Uterus (tissue), 4 donors: Measurements from ENCODE around the gene OR51B2. TPM values are rescaled to one million over a fixed set of nuclear protein-coding genes. Genes with fewer than 3 reads are reported as not detected.
"Not testable (repeated sequence)": the region's sequence is repeated elsewhere in the genome, so short reads cannot be mapped to it uniquely, and the experiment has no call there.

Experiments
- DNase-seq, 2 donors: peaks; one replicate each; pipeline ENCODE4 v3.0.0-alpha.2; 2019 to 2020
- H3K27ac ChIP-seq, 2 donors: fragments of 200-600 bp; sonication (generic); 1 replicate in 1 of 2; 2 replicates in 1 of 2; pipeline ENCODE4 v1.5.1; 2016 to 2018
- H3K27me3 ChIP-seq, 2 donors: fragments of 200-600 bp; sonication (generic); one replicate each; pipeline ENCODE4 v1.5.1; 2018 to 2019; ENCODE audit warnings: control low read depth in 1 of 2
- H3K36me3 ChIP-seq, 2 donors: fragments of 200-600 bp; sonication (generic); one replicate each; pipeline ENCODE4 v1.5.1; 2019; ENCODE audit warnings: control low read depth in 1 of 2
- H3K4me1 ChIP-seq, 2 donors: fragments of 200-600 bp; sonication (generic); one replicate each; pipeline ENCODE4 v1.5.1; 2018 to 2019; ENCODE audit warnings: control low read depth in 1 of 2
- H3K4me3 ChIP-seq, 2 donors: fragments of 200-600 bp; sonication (generic); 1 replicate in 1 of 2; 2 replicates in 1 of 2; pipeline ENCODE4 v1.5.1; 2018 to 2019; ENCODE audit warnings: mild to moderate bottlenecking in 1 of 2
- H3K9me3 ChIP-seq, 2 donors: fragments of 200-600 bp; sonication (generic); one replicate each; pipeline ENCODE4 v1.5.1; 2019; ENCODE audit warnings: control low read depth in 1 of 2
- POLR2A ChIP-seq, 2 donors: fragments of 450-650 bp; IDR thresholded peaks; one replicate each; pipeline ENCODE4 v1.6.1; 2016; ENCODE audit warnings: antibody characterized with exemption in 2 of 2, mild to moderate bottlenecking in 1 of 2, moderate library complexity in 1 of 2
- intact Hi-C: fragments of 100-400 bp; cut with DNase I; formaldehyde crosslinking; loops from one replicate; pipeline ENCODE4 v1.15.1; 2023; ENCODE audit warnings: low total_unique reads
- total RNA-seq, 4 donors: library from RNA; depleted of rRNA in 3 of 4; stranded (reverse); fragments of >200 nt in 3 of 4; gene quantifications; one replicate each; pipeline versions ENCODE4 v1.1.0 to v1.2.4, GENCODE V29; 2014 to 2023
- TF ChIP-seq, protein P1 (sequence below), 4 experiments: fragments of 200-600 bp in 2 of 4; fragments of 450-650 bp in 2 of 4; sonication (generic) in 2 of 4; IDR thresholded peaks; one replicate each; pipeline ENCODE4 v1.5.1; 2016 to 2019; ENCODE audit warnings: antibody characterized with exemption in 4 of 4, mild to moderate bottlenecking in 2 of 4, moderate library complexity in 1 of 4
- donor health status: DM: yes; HTN: yes; CAD: no.

Gene OR51B2
- total RNA-seq, 4 donors from 2014 or later, result 0.82 to 1.5 TPM; not detected in 2

DNA sequence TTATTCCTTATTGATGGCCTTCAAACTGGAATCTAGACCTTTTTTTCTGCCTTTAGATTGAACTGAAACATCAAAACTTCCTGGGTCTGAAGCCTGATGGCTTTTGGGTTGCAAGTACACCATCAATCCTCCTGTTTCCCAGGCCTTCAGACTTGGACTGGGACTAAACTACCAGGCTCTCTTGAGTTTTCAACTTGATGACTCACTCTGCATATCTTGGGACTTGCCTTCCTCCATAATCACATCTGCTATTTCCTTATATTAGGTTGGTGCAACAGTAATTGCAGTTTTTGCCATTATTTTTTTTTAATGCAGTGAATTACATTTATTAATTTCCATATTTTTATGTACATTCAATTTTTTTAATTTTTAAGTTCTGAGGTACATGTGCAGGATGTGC is 12.2 kb upstream of the OR51B2 start:
- H3K9me3 ChIP-seq, result no peaks in the 10 kb centered on the region
- TF ChIP-seq POLR2A (IDR thresholded peaks at IDR 0.05), result no peak
- TF ChIP-seq, protein P1, sequence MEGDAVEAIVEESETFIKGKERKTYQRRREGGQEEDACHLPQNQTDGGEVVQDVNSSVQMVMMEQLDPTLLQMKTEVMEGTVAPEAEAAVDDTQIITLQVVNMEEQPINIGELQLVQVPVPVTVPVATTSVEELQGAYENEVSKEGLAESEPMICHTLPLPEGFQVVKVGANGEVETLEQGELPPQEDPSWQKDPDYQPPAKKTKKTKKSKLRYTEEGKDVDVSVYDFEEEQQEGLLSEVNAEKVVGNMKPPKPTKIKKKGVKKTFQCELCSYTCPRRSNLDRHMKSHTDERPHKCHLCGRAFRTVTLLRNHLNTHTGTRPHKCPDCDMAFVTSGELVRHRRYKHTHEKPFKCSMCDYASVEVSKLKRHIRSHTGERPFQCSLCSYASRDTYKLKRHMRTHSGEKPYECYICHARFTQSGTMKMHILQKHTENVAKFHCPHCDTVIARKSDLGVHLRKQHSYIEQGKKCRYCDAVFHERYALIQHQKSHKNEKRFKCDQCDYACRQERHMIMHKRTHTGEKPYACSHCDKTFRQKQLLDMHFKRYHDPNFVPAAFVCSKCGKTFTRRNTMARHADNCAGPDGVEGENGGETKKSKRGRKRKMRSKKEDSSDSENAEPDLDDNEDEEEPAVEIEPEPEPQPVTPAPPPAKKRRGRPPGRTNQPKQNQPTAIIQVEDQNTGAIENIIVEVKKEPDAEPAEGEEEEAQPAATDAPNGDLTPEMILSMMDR (IDR thresholded peaks at IDR 0.05), result no peak
- no peaks in the 10 kb centered on the region for H3K4me1 ChIP-seq
- no peaks in the 10 kb centered on the region for H3K27me3 ChIP-seq
- no peaks in the 10 kb centered on the region for H3K36me3 ChIP-seq
- H3K27ac ChIP-seq, result no peak overlapping the region
- intact Hi-C loops, result no loop called here
- DNase-seq, result no peak
- no peak overlapping the region for H3K4me3 ChIP-seq

DNA sequence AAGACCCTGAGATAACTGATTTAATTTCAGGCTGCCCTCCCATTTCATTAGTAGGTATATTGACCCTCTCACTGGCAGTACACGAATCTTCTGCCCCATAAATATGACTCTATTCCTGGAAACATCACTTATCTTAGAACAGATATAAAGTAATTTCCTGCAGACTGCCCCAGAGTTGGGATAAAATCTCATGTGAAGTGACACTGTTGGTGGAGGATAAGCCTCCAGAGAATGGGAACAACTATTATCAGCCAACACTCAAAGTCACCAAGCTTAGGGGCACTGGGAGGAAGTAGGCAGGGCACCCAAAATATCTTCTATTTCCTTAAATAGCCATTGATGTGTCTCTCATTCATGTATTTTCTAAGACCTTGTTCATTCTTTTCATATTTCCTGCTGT is 11.1 kb upstream of the OR51B2 start:
- TF ChIP-seq, protein P1 (IDR thresholded peaks at IDR 0.05), result no peak
- H3K27ac ChIP-seq, result no peak overlapping the region
- H3K9me3 ChIP-seq, result no peaks in the 10 kb centered on the region
- intact Hi-C loops, result no loop called here
- H3K27me3 ChIP-seq, result no peaks in the 10 kb centered on the region
- DNase-seq, result no peak
- H3K4me3 ChIP-seq, result no peak overlapping the region
- no peaks in the 10 kb centered on the region for H3K4me1 ChIP-seq
- H3K36me3 ChIP-seq, result no peaks in the 10 kb centered on the region

DNA sequence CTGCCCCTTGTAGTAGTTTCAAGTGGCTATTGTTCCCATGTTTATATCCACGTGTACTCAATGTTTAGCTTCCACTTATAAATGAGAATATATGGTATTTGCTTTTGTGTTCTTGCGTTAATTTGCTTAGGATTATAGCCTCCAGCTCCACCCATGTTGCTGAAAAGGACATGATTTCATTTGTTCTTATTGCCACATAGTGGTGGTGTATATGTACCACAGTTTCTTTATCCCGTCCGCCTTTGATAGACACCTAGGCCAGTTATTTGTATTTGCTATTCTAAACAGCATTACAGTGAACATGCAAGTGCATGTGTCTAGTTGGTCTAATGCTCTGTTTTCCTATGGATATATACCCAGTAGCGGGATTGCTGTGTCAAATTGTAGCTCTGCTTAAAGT is 6.8 kb downstream of the OR51B2 start:
- intact Hi-C loops, result no loop called here
- Histone ChIP-seq H3K9me3 (no peaks in the 10 kb centered on the region), H3K36me3 (no peaks in the 10 kb centered on the region), H3K4me3 (no peak overlapping the region), H3K4me1 (no peaks in the 10 kb centered on the region), H3K27ac (no peak overlapping the region), H3K27me3 (no peaks in the 10 kb centered on the region)
- DNase-seq, result no peak
- TF ChIP-seq POLR2A (IDR thresholded peaks at IDR 0.05), result no peak
- TF ChIP-seq, protein P1 (IDR thresholded peaks at IDR 0.05), result no peak

DNA sequence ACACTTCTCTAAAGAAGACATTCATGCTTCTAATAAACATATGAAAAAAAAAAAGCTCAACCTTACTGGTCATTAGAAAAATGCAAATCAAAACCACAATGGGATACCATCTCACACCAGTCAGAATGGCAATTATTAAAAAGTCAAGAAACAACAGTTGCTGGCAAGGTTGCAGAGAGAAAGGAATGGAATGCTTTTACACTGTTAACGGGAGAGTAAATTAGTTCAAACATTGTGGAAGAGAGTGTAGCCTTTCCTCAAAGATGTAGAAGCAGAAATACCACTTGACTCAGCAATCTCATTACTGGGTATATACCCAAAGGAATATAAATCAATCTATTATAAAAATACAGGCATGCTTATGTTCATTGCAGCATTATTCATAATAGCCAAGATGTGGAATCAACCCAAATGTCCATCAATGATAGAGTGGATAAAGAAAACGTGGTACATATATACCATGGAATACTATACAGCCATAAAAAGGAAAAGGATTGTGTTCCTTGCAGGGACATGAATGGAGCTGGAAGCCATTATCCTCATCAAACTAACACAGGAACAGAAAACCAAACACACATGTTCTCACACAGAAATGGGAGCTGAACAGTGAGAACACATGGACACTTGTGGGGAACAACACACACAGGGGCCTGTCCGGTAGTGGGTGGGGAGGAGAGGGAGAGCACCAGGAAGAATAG is 10.6 kb downstream of the OR51B2 start:
- intact Hi-C loops, DNase-seq, H3K27ac ChIP-seq, H3K36me3 ChIP-seq, H3K27me3 ChIP-seq, H3K4me3 ChIP-seq, H3K4me1 ChIP-seq, H3K9me3 ChIP-seq: not testable (repeated sequence)

DNA sequence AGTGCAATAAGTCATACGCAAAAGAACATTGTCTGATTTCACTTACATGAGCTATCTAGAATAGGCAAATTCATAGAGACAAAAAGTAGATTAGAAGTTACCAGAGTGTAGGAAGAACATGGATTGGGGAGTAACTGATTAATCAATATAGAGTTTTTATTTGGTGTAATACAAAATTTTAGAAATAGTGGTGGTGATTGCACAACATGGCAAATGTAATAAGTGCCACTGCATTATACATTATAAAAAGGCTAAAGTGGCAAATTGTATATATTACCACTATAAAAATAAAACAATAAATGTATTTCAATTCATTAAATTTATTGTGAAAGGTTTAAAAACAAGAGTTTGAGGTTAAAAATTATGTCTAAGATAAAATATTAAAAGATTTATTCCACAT is 13.7 kb downstream of the OR51B2 start:
- H3K36me3 ChIP-seq, result no peaks in the 10 kb centered on the region
- no peaks in the 10 kb centered on the region for H3K9me3 ChIP-seq
- no peaks in the 10 kb centered on the region for H3K27me3 ChIP-seq
- no peak for DNase-seq
- H3K4me1 ChIP-seq, result no peaks in the 10 kb centered on the region
- no peak overlapping the region for H3K4me3 ChIP-seq
- TF ChIP-seq, protein P1 (IDR thresholded peaks at IDR 0.05), result no peak
- no peak for TF ChIP-seq POLR2A (IDR thresholded peaks at IDR 0.05)
- intact Hi-C loops, result no loop called here
- H3K27ac ChIP-seq, result no peak overlapping the region
